Measurements from ENCODE around the gene LAMTOR1.

The LAMTOR1 gene

DNA sequence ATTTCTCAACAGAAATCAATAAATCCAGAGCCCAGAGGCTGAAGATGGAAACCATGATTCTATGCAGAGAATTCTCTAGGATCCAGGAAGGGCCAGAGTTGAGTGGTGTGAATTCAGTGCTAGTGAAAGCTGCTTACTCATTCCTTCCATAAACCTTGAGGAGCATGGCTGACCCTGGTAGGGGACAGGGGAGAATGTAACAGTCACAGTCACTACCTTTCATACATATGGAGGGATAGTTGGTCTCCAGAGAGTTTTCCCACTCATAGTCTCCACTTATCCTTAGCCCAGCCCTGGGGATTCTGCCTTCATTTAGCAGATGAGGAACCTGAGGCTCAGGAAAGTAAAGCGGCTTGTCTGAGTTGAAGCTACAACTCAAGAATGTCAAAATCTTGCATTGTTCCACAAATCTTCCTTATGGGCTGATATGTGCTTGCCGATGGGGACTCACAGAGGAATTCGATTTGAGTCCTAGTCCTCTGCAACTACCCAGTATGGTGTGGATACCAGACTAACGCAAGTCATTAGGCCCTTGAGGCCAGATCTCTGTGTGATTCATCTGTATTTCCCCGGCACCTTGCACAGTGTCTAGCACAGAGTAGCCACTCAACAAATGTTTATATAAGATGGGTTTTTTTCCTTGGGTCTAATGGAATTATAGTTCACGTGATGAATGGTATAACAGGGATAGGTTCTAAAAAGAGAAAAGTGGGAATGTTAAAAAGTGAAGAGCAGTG lies 13.1 kb upstream of the LAMTOR1 start:
- no peak for DNase-seq

DNA sequence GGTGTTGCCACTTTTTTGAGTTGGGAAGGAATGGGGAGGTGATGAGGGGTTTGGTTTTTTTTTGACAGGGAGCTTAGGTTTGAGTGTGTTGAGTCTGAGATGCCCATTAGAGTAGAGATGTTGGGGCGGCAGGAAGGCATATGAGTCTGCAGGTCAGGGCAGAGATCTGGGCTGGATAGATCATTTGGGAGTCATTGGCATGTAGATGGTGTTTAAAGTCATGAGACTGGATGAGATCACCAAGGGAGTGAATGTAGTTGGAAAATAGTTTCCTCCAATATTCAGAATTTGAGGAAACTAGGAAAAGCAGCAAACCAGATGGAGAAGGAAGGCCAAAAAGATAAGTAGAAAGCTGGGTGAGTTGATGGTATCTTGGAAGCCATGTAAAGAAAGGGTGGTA lies 11.5 kb upstream of the LAMTOR1 start:
- DNase-seq: no peak

DNA sequence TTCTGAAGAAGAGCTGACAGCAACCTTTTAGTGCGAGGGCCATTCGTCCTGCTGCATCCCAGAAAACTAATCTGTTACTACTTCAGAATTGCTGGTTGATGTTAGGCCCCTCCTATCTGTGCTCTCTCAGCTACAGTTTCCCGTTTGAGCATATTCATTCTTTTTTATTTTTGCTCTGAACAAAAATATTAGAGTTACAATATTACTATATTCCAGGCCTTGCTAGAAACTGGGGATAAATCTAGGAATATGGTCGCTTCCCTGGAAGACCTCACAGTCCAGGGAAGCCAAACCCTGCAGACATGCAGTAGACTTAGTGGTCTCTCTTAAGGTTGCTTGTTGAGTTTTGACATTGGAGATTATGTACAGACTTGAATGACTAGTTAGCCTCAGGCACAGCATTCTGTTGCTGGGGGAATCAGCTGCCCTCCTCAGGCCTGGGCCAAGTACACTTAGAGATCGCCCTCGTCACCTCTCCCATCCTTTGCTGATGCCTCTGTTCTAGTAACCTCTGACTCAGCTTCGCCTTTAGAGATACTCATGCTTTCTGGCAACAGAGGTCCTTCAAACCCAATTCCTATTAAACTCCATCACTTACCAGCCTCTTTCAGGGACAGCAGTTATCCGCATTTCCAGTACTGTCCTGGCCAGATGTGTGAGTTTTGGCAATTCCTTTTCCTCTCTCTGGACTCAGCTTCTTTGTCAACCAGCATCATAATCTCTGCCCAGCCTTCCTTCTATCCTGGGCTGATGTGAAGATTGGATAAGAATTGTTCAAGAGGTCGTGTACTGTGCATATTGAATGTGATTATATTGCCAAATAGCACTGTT lies 10.1 kb upstream of the LAMTOR1 start:
- no peak for DNase-seq

DNA sequence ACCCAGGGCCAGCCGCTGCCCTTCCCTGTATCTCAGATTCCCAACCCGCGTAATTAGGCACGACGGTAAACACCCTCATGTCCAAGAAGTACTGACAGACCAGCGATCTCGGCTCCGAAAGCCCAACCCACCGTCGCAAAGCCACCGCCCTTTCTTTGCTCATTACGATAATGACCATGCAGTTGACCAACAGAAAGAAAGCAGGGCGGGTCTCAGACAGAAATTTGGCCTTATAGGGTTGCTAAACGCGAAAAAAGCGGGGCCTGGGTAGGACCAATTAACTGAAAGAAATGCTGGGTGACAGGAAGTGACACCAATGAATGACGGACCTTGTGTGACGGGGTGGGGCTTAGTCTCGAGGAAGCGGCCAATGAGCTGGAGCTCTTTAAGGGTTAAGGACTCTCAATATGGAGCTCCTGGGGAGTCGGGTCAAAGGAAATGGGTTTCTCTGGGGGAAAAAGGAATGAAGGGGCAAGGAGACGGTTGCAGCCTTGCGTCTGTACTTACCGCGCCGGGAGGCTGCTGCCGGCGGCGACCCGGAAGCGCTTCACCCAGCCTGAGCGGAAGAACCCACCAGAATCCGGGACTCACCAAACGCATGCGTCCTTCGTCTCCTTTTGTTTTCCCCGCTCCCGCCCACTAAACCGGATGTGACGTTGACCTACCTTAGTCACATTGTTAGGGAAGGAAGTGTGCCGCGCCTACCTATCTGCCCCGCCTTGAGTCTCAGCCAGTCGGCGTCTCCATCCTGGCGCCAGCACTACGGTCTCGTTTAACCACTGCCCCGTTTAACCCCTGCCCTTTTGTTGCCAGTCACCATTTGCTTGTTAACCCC lies 9.3 kb upstream of the LAMTOR1 start, which contains the start of gene ANAPC15:
TSS of gene ANAPC15 (minus strand) at position 553 of the 835 bp plus-strand sequence. CDS start 1,419 bp downstream, outside the sequence.
- peak; percentile 99 for DNase-seq

DNA sequence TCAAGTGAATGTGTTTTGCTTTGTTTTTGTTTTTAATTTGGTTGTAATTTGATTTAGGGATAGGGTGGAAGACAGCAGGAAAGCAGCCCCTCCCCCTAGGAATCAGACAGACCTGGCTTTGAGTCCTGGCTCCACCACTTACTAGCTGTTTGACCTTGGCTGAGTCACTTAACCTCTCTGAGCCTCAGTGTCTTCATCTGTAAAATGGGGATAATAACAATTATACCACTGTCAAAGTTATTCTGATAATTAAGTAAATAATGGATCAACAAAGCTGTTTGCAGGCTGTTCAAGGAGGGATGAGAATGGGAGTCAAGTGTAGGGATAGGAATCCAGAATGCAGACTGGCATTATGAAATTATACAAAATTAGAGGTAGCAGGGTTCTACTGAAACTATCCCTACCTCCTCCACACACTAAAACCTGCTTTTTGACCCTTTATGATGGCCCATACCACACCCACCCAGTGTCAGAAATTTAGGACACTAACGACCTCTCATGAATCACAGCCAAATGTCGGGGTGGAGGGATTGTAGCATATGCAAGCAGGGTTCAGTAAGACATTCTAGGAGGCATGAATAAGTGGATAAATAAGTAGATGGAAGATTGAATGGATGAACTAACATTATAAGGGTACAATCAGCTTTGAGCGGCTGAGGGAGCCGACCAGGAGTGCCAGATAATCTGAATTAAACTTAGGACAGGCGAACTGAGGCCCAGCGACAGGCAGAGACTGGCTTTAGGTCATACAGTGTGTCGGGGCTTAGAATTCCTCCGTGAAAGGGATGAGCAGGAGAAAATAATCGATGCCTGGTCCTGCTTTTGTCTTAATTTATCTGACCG lies 8.4 kb upstream of the LAMTOR1 start:
- no peak for DNase-seq

DNA sequence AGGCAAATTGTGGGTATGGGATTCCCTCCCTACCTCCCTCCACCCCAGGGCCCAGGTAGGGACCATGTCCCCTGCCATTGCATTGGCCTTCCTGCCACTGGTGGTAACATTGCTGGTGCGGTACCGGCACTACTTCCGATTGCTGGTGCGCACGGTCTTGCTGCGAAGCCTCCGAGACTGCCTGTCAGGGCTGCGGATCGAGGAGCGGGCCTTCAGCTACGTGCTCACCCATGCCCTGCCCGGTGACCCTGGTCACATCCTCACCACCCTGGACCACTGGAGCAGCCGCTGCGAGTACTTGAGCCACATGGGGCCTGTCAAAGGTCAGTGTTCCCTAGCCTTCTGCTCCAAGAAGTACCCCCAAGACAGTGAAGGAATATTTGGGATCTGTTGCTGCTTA lies 2.8 kb upstream of the LAMTOR1 start, which contains the start of gene TOMT:
TSS of gene TOMT (plus strand) at position 37 of the 400 bp plus-strand sequence. CDS start at position 65, 28 bp downstream.
- no peak for DNase-seq

DNA sequence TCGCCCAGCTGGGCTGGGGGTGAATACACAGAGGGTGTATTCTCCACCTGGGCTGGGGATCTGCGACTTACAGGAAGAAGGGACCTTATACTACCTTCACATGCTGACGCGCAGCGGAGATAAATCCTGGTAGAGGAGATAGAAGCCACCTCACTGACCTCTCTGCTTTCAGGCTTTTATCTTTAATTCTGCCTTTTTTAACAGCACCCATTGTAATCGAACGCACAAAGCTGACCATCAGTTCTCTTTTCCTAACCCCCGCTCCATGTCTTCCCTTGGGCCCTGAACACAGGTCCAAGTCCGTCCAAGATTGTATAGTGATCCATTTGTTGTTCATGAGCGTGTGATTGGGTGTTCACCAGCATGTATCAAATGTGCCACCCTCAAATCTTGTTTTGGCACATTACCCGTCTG lies 664 bp upstream of the LAMTOR1 start:
- DNase-seq: no peak

DNA sequence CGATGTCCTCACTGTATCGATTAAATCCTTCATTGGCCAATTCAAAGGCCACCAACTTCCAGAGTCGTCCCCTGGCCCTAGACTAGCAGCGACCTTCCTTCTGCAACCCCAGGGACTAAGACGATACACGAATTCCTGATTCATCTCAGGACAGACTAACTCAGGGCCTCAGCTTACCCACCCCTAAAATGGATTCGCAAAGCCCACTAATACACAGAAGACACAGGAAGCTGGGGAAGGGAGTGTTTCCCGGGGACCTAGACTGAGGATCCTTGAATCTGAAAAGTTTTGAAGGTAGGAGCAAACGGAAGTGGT lies 509 bp downstream of the LAMTOR1 start:
- DNase-seq: no peak

DNA sequence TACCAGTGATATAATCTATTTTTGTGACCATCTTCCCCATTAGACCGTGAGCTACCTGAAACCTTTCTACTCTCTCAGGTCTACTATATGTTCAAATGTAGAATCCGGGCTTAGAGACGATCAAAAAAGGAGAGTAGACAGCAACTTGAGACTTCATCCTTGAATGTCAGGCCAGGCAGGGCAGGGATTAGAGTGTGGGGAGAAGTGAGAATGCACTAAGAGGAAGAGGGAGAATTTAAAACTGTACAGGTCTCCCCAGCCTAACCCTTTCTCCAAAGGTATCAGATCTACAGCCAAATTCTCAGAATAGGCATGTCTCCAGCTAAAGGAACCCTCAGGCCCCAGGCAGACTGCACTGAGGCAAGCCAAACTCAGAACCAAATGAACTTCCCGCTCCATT lies 935 bp downstream of the LAMTOR1 start:
- no peak for DNase-seq

DNA sequence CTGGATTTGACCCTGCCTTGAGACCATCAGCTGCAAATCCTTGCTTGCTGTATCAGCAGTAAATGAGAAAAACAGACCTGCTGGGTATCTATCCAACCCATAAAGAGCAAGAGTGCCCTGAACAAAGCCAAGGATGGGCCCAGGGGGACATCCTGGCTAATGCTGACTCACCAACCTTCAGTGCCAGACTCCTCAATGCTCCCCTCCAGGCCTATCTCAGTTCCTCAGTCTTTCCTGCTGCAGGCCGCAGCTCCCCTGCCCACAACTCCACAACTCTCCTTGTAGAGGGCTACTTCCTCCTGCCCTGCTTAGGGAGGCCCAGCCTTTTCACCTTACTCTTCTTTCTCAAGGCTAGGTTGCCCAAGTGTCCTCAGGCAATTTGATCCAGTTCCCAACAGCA lies 2.6 kb downstream of the LAMTOR1 start:
- DNase-seq: no peak

DNA sequence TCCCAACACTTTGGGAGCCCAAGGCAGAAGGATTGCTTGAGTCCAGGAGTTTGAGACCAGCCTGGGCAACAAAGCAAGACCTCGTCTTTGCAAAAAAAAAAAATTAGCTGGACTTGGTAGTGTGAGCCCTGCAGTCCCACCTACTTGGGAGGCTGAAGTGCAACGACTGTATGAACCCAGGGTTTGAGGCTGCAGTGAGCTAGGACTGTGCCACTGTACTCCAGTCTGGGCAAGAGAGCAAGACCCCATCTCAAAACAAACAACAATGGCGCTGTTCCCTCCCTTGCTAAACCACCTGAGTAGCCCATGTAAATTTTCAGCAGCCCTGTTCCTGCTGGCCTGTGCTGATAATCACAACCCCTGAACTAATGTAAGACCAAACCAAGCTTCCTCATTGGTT lies 3.1 kb downstream of the LAMTOR1 start:
- DNase-seq: no peak

DNA sequence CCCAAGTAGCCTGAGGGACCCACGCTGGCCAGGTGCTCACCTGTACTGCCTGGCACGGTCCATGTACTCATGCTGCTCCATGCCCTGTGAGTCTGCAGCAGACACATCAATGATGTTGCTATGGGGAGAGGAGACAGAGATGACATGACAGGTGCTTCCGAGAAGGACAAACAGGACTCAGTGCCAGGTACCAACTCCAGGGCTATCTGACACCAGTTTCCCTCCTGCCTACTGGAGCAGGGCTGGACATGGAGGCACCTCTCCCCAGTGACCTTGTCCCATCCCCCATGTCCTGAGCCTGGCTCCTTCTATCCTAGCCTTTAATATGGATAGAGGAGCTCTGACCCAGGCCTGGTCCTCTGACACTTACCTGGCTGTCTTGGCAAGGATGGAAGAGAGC lies 4.4 kb downstream of the LAMTOR1 start:
- no peak for DNase-seq

DNA sequence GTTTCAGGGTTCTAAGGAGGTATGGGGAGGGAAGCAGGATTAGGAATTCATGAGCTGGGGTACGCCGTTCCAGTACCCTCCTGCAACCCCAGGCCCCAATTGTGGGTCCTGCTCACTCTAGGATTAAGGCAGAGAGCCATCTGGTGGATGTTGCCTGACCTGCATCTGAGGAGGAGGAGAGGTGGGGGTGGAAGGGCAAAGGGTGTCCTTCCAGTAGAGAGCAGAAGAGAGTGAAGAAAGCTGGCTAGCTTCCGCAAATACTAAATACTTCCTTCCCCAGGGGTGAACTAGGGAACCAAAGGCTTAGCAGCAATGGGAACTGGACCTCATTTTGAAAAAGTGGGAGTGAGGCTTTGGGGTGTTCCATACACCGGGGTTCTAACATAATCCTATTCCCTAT lies 11.8 kb downstream of the LAMTOR1 start:
- no peak for DNase-seq

DNA sequence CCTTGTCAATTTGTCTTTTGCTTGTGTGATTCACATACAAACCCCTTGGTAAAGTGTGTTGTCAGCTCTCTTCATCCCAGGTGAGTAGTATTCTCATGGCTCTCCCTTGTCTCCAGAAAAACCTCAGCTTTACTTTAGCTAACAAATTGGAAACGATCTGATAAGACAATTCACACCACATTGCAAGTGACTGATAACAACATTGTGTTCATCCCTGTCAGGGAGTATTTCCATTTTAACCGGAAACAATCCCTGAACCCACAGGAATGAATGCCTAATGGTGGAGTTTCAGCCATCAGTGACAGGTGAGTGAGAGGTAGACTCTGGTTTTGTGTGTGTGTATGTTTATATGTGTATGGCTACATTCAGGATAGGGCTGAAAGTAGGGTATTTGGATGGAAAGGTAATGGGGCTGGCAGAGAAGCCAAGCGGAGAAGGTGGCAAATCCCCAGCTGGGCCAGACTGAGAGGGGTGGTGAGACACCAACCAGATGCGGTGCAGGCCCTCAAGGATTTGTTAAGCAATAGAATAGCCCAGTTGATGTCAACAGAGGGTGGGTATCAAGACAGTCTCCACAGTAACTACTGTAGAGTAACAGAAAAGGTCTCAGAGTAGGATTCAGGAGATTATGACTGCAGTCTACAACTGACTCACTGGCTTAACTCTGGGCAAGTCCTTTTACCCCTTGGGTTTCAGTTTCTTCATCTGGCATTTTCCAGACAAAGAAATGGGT lies 14.9 kb downstream of the LAMTOR1 start:
- DNase-seq: no peak

DNA sequence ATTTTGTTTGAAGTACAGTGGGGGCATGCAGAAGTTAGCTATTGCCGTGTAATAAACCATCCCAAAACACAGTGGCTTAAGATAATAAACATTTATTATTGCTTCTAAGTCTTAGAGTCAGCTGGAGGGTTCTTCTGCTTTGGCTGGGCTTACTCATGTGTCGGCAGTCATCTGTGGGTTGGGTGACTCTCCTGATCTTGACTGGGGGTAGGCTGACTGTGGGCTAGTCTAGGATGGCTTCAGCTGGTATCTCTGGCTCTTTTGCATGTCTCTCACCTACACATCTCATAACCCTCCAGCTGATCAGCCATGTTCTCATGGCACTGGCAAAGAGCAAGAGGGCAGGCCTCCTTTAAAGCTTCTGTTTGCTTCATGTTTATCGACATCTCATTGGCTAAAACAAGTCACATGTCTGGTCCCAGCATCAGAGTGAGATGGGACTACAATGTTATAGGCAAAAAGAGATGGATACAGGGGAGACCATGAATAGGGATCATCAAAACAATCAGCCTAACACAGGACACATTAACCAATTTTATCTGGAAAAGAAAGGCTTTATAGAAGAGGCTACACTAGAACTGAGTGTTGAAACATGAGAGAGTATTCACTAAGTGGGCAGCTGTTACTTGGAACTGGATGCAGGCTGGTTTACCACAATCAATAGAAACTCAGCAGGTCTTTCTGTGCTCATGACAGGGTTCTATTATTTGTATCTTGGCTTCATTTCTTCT lies 17.3 kb downstream of the LAMTOR1 start:
- DNase-seq: peak; percentile 71

DNA sequence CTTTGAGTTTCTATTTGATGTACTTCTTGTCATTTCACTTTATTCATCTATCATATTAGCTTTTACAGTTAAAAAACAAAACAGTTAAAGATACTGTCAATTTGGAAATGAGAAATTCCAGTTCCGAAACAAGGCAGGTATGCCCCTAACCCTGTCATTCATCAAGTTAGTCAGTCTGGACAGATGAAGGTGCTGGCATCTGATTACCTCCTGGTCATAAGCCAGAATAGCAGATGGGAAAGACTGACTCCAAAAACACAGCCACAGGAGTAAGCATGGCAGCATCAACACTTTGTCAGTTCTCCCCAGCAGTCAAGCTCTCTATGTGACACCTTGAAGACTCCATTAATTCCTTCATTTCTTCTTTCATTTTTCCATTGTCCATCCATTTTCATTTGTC lies 18.1 kb downstream of the LAMTOR1 start:
- DNase-seq: peak; percentile 82

DNA sequence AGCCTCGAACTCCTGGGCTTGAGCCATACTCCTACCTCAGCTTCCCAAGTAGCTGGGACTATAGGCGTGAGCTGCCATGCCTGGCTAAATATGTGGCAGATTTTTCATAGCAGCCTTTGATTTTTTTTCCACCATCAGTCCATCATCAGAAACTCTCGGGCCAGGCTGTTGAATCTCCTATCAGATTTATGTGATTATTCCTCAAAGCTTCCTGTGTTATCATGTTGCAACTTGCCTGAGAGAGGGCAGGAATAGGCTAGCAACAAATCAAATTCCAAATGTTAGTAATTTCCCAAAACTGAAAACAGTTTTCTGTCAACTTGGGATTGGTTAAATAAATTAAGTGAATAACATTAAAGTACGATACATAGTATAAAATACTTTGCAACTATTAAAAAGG lies 19.0 kb downstream of the LAMTOR1 start:
- DNase-seq: peak; percentile 46

DNA sequence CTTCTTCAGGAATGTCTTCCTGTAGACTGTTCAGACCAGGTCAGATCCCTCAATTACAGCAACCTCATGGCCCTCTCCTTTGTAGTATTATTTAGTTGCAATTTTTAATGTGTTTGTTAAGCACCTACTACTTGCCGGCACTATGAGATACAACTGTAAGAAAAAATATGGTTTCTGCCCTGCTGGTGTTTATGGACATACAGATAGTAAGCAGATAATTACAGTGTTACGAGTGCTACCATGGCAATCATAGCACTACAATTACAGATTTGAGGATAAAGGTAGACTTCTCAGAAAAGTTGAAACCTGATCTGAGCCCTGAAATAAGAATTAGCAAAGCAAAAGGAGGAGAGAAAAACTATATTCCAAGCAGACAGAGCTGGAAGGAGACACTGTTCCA lies 19.7 kb downstream of the LAMTOR1 start:
- no peak for DNase-seq

DNA sequence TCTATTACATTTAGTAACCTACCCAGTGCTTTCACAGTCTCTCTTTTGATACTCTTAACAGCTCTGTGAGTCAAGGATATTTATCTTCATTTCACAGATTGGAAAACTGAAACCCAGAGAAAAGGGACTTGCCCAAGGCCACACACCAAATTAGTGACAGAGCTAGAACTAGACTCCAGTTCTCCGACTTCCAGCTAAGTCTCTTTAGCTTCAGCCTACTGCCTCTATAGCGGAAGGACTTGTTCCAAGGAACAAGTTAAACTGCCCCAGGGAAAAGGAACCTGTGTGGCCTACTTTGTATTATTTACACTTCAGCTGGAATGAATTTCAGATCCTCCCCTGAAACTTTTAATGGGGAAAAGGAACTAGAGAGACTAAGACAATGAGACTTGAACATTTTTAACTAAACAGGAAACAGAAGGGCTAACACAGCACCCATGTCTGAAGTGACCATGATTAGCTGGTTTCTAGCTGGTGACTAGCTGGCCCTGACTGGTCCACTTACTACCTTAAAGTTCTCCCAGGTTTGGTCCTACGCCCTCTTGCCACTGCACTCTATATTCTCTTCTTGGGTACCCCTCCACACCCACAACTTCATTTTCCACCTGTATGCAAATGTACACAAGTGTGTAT lies 21.2 kb downstream of the LAMTOR1 start:
- DNase-seq: no peak

DNA sequence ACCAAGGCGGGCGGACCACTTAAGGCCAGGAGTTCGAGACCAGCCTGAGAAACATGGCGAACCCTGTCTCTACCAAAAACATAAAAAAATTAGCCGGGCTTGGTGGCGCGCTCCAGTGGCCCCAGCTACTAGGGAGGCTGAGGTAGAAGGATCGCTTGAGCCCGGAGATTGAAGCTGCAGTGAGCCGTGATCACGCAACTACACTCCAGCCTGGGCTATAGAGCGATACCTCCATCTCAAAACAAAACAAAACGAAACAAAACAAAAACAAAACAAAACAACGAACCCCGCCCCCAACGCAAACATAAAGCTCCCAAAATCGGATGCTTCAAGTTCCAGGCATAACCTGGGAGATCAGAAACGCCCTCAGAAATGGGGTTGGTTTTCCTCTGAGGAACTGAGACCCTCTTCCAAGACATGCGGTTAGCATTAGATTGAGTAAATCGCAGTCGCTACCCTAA lies 21.9 kb downstream of the LAMTOR1 start:
- no peak for DNase-seq
